Activated gamma-delta T cell (primary cell): ENCODE results near the gene SRC.
A peak's percentile ranks its signal among the peaks of the same experiment; 100 is the strongest.

Experiments
- DNase-seq: peaks from one replicate; lab custom pipeline; 2025; lab: John Stamatoyannopoulos, UW

Gene SRC

GRCh38 chr20:37383229-37383989, 37.5 kb downstream of the SRC start:
- DNase-seq = no peak

- DNase-seq = peak; percentile 50
Measured at GRCh38 chr20:37384683-37385174, 38.8 kb downstream of the SRC start.

GRCh38 chr20:37385176-37385575, 39.2 kb downstream of the SRC start:
- no peak for DNase-seq

GRCh38 chr20:37385659-37386504, 39.9 kb downstream of the SRC start:
- no peak for DNase-seq

- no peak for DNase-seq
Measured at GRCh38 chr20:37386505-37387251, 40.7 kb downstream of the SRC start.

- DNase-seq = no peak
Measured at GRCh38 chr20:37387519-37388269, 41.8 kb downstream of the SRC start.

- no peak for DNase-seq
Measured at GRCh38 chr20:37388831-37389230, 42.9 kb downstream of the SRC start.

GRCh38 chr20:37389241-37389747, 43.4 kb downstream of the SRC start:
- DNase-seq = no peak

- no peak for DNase-seq
Measured at GRCh38 chr20:37389844-37390275, 43.9 kb downstream of the SRC start.

GRCh38 chr20:37390503-37390890, 44.6 kb downstream of the SRC start:
- DNase-seq = no peak

GRCh38 chr20:37390891-37391525, 45.1 kb downstream of the SRC start:
- no peak for DNase-seq

- DNase-seq = no peak
Measured at GRCh38 chr20:37392441-37393195, 46.7 kb downstream of the SRC start.

GRCh38 chr20:37393196-37393862, 47.4 kb downstream of the SRC start:
- DNase-seq = no peak

GRCh38 chr20:37393863-37394542, 48.1 kb downstream of the SRC start:
- no peak for DNase-seq

- no peak for DNase-seq
Measured at GRCh38 chr20:37394543-37395409, 48.8 kb downstream of the SRC start.

GRCh38 chr20:37395410-37395797, 49.5 kb downstream of the SRC start:
- no peak for DNase-seq

GRCh38 chr20:37395921-37396415, 50.0 kb downstream of the SRC start:
- no peak for DNase-seq
